DOHH2 (cell line): Measurements from ENCODE around the gene P2RY14.

Experiments used
- H3F3A ChIP-seq: fragments of 200-600 bp; sonication (generic), shearing (Covaris generic); 2 replicates; pipeline ENCODE4 v1.6.0; 2016; ENCODE audit warnings: antibody characterized with exemption, mild to moderate bottlenecking; ENCODE audit not compliant: control insufficient read depth, insufficient read depth
- H3K27ac ChIP-seq: fragments of 200-600 bp; sonication (generic); 2 replicates; pipeline ENCODE4 v1.5.1; 2014; ENCODE audit warnings: low read depth, mild to moderate bottlenecking, low read length, moderate library complexity
- H3K27me3 ChIP-seq: fragments of 200-600 bp; sonication (generic); 2 replicates; pipeline ENCODE4 v1.6.1; 2014; ENCODE audit warnings: mild to moderate bottlenecking, low read length, mixed read lengths; ENCODE audit not compliant: control insufficient read depth
- H3K36me3 ChIP-seq: fragments of 200-600 bp; sonication (generic); 2 replicates; pipeline ENCODE4 v1.6.1; 2014; ENCODE audit warnings: mild to moderate bottlenecking, low read length, moderate library complexity, mixed read lengths; ENCODE audit not compliant: control insufficient read depth
- H3K4me1 ChIP-seq: fragments of 200-600 bp; sonication (generic); 2 replicates; pipeline ENCODE4 v1.6.1; 2014; ENCODE audit warnings: mild to moderate bottlenecking, low read length, mixed read lengths; ENCODE audit not compliant: control insufficient read depth
- H3K4me2 ChIP-seq: fragments of 200-600 bp; sonication (generic); 2 replicates; pipeline ENCODE4 v1.6.0; 2014; ENCODE audit warnings: mild to moderate bottlenecking, low read length, moderate library complexity
- H3K4me3 ChIP-seq: fragments of 200-600 bp; sonication (generic); 2 replicates; pipeline ENCODE4 v1.5.1; 2014; ENCODE audit warnings: mild to moderate bottlenecking, low read length, mixed read lengths
- H3K79me2 ChIP-seq: fragments of 200-600 bp; sonication (generic); 2 replicates; pipeline ENCODE4 v1.6.1; 2014; ENCODE audit warnings: mild to moderate bottlenecking, low read length, mixed read lengths; ENCODE audit not compliant: control insufficient read depth
- H3K9me2 ChIP-seq: fragments of 200-600 bp; sonication (generic); replicated peaks from 2 replicates; pipeline ENCODE4 v1.6.1; 2014; ENCODE audit warnings: mild to moderate bottlenecking, low read length, mixed read lengths; ENCODE audit not compliant: control insufficient read depth
- H3K9me3 ChIP-seq: fragments of 200-600 bp; sonication (generic); 2 replicates; pipeline ENCODE4 v1.6.1; 2014; ENCODE audit warnings: antibody characterized with exemption, low read length, mixed read lengths; ENCODE audit not compliant: control insufficient read depth, insufficient read depth
- H4K20me1 ChIP-seq: fragments of 200-600 bp; sonication (generic); 2 replicates; pipeline ENCODE4 v1.6.0; 2014; ENCODE audit warnings: low read depth, mild to moderate bottlenecking, antibody characterized with exemption, low read length, moderate library complexity; ENCODE audit not compliant: control insufficient read depth, insufficient read depth
- EZH2phosphoT487 ChIP-seq: fragments of 200-600 bp; sonication (generic); IDR thresholded peaks from 2 replicates; pipeline ENCODE4 v1.6.1; 2017; ENCODE audit warnings: borderline replicate concordance, mild to moderate bottlenecking, antibody characterized with exemption, low read length, moderate library complexity, mixed read lengths
- TF ChIP-seq, protein P1 (sequence below): fragments of 200-600 bp; sonication (generic); IDR thresholded peaks from one replicate; pipeline ENCODE4 v1.5.1; 2014; ENCODE audit warnings: antibody characterized with exemption, mild to moderate bottlenecking, low read depth, low read length; ENCODE audit not compliant: poor library complexity, severe bottlenecking

P2RY14 gene

DNA sequence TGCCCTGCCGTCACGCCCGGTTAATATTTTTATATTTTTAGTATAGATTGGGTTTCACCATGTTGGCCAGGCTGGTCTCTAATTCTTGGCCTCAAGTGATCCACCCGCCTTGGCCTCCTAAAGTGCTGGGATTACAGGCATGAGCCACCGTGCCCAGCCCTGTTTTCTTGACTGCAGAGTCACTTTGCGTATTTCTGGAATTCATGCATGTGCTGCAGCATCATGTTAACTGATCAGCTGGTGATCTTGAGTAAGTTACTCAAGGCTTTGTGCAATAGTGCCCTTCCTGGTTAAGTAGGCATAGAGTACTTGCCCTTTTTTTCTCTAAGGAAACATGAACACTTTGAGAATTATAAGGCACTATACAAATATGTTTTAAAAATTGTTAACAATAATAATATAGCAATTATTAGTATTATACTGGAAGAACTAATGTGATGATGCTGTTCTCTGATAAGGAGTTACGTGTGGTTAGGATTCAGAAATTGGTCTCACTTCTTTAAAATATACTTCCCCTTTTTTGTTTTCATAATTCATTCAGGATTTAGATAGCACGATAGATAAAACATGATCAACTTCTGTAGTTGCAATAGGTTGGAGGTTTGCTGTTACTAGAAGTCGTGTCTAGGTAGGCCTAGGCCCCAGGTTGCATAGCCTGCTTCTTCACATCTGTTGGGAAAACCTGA lies 108.9 kb downstream of the P2RY14 start:
- H3K4me3 ChIP-seq = no peak overlapping the region
- H4K20me1 ChIP-seq = no peaks in the 10 kb centered on the region
- no peaks in the 10 kb centered on the region for H3F3A ChIP-seq
- no peaks in the 10 kb centered on the region for H3K79me2 ChIP-seq
- H3K4me2 ChIP-seq = peak overlapping the region; percentile 17
- H3K9me2 ChIP-seq = no peaks in the 10 kb centered on the region
- H3K27ac ChIP-seq = 0 out of 2 replicates have a peak overlapping the region, but pooled peaks have one; percentile 5
- no peaks in the 10 kb centered on the region for H3K36me3 ChIP-seq
- TF ChIP-seq, protein P1, sequence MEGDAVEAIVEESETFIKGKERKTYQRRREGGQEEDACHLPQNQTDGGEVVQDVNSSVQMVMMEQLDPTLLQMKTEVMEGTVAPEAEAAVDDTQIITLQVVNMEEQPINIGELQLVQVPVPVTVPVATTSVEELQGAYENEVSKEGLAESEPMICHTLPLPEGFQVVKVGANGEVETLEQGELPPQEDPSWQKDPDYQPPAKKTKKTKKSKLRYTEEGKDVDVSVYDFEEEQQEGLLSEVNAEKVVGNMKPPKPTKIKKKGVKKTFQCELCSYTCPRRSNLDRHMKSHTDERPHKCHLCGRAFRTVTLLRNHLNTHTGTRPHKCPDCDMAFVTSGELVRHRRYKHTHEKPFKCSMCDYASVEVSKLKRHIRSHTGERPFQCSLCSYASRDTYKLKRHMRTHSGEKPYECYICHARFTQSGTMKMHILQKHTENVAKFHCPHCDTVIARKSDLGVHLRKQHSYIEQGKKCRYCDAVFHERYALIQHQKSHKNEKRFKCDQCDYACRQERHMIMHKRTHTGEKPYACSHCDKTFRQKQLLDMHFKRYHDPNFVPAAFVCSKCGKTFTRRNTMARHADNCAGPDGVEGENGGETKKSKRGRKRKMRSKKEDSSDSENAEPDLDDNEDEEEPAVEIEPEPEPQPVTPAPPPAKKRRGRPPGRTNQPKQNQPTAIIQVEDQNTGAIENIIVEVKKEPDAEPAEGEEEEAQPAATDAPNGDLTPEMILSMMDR = no peak
- no peak for TF ChIP-seq EZH2phosphoT487
- H3K27me3 ChIP-seq = no peaks in the 10 kb centered on the region
- H3K4me1 ChIP-seq = peaks cover 24% of the 10 kb centered on the region
- no peaks in the 10 kb centered on the region for H3K9me3 ChIP-seq

- no peaks in the 10 kb centered on the region for H4K20me1 ChIP-seq
- H3K9me2 ChIP-seq = no peaks in the 10 kb centered on the region
- no peaks in the 10 kb centered on the region for H3K27me3 ChIP-seq
- no peaks in the 10 kb centered on the region for H3F3A ChIP-seq
- no peak overlapping the region for H3K4me2 ChIP-seq
- H3K9me3 ChIP-seq = no peaks in the 10 kb centered on the region
- no peak overlapping the region for H3K4me3 ChIP-seq
- no peaks in the 10 kb centered on the region for H3K36me3 ChIP-seq
- peaks cover 24% of the 10 kb centered on the region for H3K4me1 ChIP-seq
- TF ChIP-seq, protein P1 = peak; percentile 87
- TF ChIP-seq EZH2phosphoT487 = no peak
- H3K79me2 ChIP-seq = no peaks in the 10 kb centered on the region
- no peak overlapping the region for H3K27ac ChIP-seq
Observed at GRCh38 chr3:151168269-151169094, 109.9 kb downstream of the P2RY14 start.

- no peaks in the 10 kb centered on the region for H3K9me3 ChIP-seq
- H3K4me3 ChIP-seq = no peak overlapping the region
- no peaks in the 10 kb centered on the region for H3K27me3 ChIP-seq
- H3K27ac ChIP-seq = no peak overlapping the region
- H3K36me3 ChIP-seq = no peaks in the 10 kb centered on the region
- TF ChIP-seq, protein P1 = no peak
- TF ChIP-seq EZH2phosphoT487 = no peak
- H3K9me2 ChIP-seq = no peaks in the 10 kb centered on the region
- no peaks in the 10 kb centered on the region for H3F3A ChIP-seq
- H3K4me2 ChIP-seq = no peak overlapping the region
- no peaks in the 10 kb centered on the region for H3K79me2 ChIP-seq
- H3K4me1 ChIP-seq = peaks cover 19% of the 10 kb centered on the region
- no peaks in the 10 kb centered on the region for H4K20me1 ChIP-seq
Observed at GRCh38 chr3:151166161-151166560, 112.2 kb downstream of the P2RY14 start.
